ENCODE data around the gene PI16.

The PI16 gene

GRCh38 chr6:36955671-36956445 lies 1.3 kb downstream of the PI16 start:
- DNase-seq (ENCODE audit: low spot score in 2 of 2), result no peak
- Mint-ChIP-seq H3K27me3 (no peaks in the 10 kb centered on the region), H3K4me1 (peaks cover 14% of the 10 kb centered on the region), H3K9me3 (no peaks in the 10 kb centered on the region), H3K27ac (no peak overlapping the region), H3K4me3 (no peak overlapping the region), H3K36me3 (no peaks in the 10 kb centered on the region)
- ATAC-seq (ENCODE audit: low read depth), result no peak

- no peaks in the 10 kb centered on the region for H3K36me3 Mint-ChIP-seq
- H3K4me1 Mint-ChIP-seq, result peaks cover 14% of the 10 kb centered on the region
- no peak overlapping the region for H3K4me3 Mint-ChIP-seq
- ATAC-seq (ENCODE audit: low read depth) (no peak), DNase-seq (ENCODE audit: low spot score in 2 of 2) (no peak)
- no peaks in the 10 kb centered on the region for H3K9me3 Mint-ChIP-seq
- no peak overlapping the region for H3K27ac Mint-ChIP-seq
- H3K27me3 Mint-ChIP-seq, result no peaks in the 10 kb centered on the region
Observed at GRCh38 chr6:36956446-36956820, 1.9 kb downstream of the PI16 start.

- no peaks in the 10 kb centered on the region for H3K36me3 Mint-ChIP-seq
- no peak overlapping the region for H3K4me3 Mint-ChIP-seq
- no peaks in the 10 kb centered on the region for H3K27me3 Mint-ChIP-seq
- DNase-seq (ENCODE audit: low spot score in 2 of 2) (no peak), ATAC-seq (ENCODE audit: low read depth) (no peak)
- no peaks in the 10 kb centered on the region for H3K9me3 Mint-ChIP-seq
- H3K27ac Mint-ChIP-seq, result no peak overlapping the region
- H3K4me1 Mint-ChIP-seq, result peaks cover 16% of the 10 kb centered on the region
Observed at GRCh38 chr6:36957773-36958271, 3.3 kb downstream of the PI16 start.

DNA sequence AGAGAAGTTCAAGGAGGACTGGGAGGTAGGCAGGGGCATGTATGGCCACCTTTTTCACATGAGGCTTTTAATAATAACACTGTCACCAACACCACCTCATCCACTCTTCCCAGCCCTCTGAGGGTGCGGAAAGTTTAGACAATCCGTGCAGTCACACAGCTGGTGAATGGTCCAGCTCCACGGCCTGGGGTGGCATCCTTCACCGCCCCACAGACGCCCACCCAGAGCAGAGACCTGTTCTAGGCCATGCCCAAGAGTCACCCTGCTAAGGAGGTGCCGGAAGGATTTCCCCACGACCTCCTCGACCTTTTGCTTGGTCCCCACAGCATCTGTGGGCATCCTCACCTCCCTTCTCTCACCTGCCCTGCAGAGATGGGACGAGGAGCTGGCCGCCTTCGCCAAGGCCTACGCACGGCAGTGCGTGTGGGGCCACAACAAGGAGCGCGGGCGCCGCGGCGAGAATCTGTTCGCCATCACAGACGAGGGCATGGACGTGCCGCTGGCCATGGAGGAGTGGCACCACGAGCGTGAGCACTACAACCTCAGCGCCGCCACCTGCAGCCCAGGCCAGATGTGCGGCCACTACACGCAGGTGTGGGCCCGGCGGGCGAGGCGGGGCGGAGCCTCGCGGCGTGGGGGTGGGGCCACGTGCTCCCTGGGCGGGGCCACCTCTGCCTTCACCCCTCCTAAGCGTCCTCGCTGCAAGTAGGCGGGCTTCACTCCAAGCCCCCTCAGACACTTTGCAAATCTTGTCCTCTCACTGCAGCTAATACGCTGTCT lies 4.4 kb downstream of the PI16 start:
- no peak overlapping the region for H3K27ac Mint-ChIP-seq

DNA sequence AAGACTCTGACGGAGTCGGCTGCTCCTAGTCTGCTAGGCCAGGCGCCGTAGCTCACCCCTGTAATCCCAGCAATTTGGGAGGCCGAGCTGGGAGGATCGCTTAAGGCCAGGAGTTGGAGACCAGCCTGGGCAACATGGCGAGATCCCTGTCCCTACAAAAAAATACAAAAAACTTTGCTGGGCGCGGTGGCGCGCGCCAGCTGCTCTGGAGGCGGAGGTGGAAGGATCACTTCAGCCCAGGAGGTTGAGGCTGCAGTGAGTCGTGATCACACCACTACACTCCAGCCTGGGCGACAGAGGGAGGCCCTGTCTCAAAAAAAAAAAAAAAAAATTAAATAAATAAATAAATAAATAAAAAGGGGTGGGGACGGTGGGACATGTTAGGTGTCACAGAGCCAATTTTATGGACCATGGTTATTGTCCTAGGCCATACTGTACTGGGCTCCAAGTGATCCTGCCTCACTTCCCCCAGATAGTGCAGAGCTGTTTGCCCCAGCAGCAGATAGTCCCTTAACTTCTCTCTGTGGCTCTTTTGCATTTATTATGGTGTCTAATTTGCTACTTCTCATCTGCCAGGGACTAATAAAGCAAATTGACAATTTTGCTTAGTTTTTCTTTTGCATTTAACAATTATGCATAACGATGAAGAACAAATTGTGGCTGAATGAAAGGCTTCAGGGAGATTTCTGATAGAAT lies 5.2 kb downstream of the PI16 start:
- Mint-ChIP-seq H3K9me3 (no peaks in the 10 kb centered on the region), H3K4me1 (peaks cover 27% of the 10 kb centered on the region), H3K27ac (no peak overlapping the region), H3K36me3 (no peaks in the 10 kb centered on the region), H3K4me3 (no peak overlapping the region), H3K27me3 (no peaks in the 10 kb centered on the region)
- ATAC-seq (ENCODE audit: low read depth) (no peak), DNase-seq (ENCODE audit: low spot score in 2 of 2) (no peak)

More for the DNA sequence above, 4.4 kb downstream of the PI16 start:
- ATAC-seq (ENCODE audit: low read depth), result no peak
- Mint-ChIP-seq H3K4me1 (peaks cover 26% of the 10 kb centered on the region), H3K36me3 (no peaks in the 10 kb centered on the region), H3K4me3 (no peak overlapping the region), H3K27me3 (no peaks in the 10 kb centered on the region), H3K9me3 (no peaks in the 10 kb centered on the region)
- DNase-seq (ENCODE audit: low spot score in 2 of 2), result no peak

DNA sequence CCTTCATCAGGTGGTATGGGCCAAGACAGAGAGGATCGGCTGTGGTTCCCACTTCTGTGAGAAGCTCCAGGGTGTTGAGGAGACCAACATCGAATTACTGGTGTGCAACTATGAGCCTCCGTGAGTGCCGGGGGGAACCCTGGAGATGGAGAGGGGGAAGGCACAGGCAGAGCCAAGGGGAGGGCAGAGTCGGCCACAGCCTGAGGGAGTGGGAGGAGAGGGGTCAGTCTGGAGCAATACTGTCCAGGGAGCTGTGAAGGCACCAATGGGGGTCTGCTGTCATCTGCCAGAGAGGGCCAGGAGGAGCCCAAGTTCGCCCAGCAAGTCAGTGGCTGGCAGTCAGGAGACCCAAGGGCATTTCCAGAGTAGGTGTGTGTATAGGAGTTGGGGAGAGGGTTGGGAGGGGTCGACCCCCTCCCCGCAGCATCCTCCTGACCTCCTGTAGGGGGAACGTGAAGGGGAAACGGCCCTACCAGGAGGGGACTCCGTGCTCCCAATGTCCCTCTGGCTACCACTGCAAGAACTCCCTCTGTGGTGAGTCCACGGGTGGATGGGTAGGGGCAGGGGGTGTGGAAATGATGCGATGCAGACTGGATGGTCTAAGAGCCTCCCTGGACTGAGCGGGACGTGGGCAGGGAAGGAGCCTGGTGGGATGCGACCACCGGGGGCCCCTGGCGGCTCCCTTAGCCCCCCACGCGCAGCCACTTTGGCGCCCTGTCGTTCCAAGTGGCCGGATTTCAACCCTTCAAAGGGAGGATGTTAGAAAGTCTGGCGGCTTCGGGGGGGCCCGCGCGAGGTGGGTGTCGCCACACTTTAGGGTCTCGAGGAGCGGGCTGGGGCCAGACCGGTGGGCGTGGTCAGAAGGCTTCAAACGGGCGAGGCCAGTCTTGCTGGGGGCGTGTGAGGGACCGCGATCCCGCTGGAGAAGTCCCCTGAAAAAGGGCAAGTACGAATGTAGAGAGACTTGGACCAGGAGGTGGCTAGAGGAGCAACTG lies 7.2 kb downstream of the PI16 start:
- H3K36me3 Mint-ChIP-seq, result no peaks in the 10 kb centered on the region
- no peak overlapping the region for H3K4me3 Mint-ChIP-seq
- DNase-seq (ENCODE audit: low spot score in 2 of 2) (no peak), ATAC-seq (ENCODE audit: low read depth) (no peak)
- no peaks in the 10 kb centered on the region for H3K9me3 Mint-ChIP-seq
- H3K27ac Mint-ChIP-seq, result no peak overlapping the region
- H3K4me1 Mint-ChIP-seq, result peaks cover 23% of the 10 kb centered on the region
- H3K27me3 Mint-ChIP-seq, result no peaks in the 10 kb centered on the region

GRCh38 chr6:36962874-36963273 lies 8.3 kb downstream of the PI16 start:
- no peaks in the 10 kb centered on the region for H3K27me3 Mint-ChIP-seq
- peak overlapping the region; percentile 78 for H3K27ac Mint-ChIP-seq
- DNase-seq (ENCODE audit: low spot score in 2 of 2) (peak; percentile 80 to 83), ATAC-seq (ENCODE audit: low read depth) (peak; percentile 83)
- peak overlapping the region; percentile 75 for H3K4me3 Mint-ChIP-seq
- H3K4me1 Mint-ChIP-seq, result peaks cover 23% of the 10 kb centered on the region
- no peaks in the 10 kb centered on the region for H3K36me3 Mint-ChIP-seq
- no peaks in the 10 kb centered on the region for H3K9me3 Mint-ChIP-seq

GRCh38 chr6:36963451-36964290 lies 9.1 kb downstream of the PI16 start:
- Mint-ChIP-seq H3K36me3 (peaks cover 5% of the 10 kb centered on the region), H3K4me3 (peak overlapping the region; percentile 75), H3K27me3 (no peaks in the 10 kb centered on the region), H3K4me1 (peaks cover 23% of the 10 kb centered on the region), H3K9me3 (no peaks in the 10 kb centered on the region), H3K27ac (peak overlapping the region; percentile 78)
- peak in 1 of 2 donors; percentile 46 for DNase-seq (ENCODE audit: low spot score in 2 of 2)
- peak; percentile 83 for ATAC-seq (ENCODE audit: low read depth)

DNA sequence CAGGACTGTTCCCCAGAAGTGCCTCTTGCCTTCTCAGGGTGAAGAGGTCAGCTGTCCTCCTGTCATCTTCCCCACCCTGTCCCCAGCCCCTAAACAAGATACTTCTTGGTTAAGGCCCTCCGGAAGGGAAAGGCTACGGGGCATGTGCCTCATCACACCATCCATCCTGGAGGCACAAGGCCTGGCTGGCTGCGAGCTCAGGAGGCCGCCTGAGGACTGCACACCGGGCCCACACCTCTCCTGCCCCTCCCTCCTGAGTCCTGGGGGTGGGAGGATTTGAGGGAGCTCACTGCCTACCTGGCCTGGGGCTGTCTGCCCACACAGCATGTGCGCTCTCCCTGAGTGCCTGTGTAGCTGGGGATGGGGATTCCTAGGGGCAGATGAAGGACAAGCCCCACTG lies 9.8 kb downstream of the PI16 start:
- ATAC-seq (ENCODE audit: low read depth) (no peak), DNase-seq (ENCODE audit: low spot score in 2 of 2) (no peak)
- Mint-ChIP-seq H3K27me3 (no peaks in the 10 kb centered on the region), H3K4me1 (peaks cover 23% of the 10 kb centered on the region), H3K27ac (peak overlapping the region; percentile 78), H3K36me3 (peaks cover 10% of the 10 kb centered on the region), H3K9me3 (no peaks in the 10 kb centered on the region), H3K4me3 (no peak overlapping the region)

DNA sequence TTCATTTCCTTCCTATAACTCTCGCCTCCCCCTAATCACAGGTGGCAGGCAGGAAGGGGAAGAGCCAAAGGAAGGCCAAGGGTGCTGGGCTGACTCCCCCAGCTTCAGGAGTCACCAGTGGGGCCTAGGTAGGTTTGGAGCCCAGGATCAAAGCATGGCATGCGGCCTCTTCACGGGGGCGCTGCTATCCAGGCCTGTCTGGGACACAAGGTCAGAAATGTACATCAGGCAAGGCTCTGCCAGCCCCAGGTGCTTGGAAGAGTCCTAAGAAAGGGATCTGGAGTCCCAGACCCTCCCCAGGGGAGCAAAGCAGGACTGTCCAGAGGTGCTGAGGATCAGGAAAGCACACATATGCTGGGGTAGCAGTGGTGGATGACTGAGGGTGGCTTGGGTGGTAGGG lies 10.4 kb downstream of the PI16 start:
- no peaks in the 10 kb centered on the region for H3K27me3 Mint-ChIP-seq
- peaks cover 10% of the 10 kb centered on the region for H3K36me3 Mint-ChIP-seq
- H3K9me3 Mint-ChIP-seq, result no peaks in the 10 kb centered on the region
- DNase-seq (ENCODE audit: low spot score in 2 of 2), result no peak
- H3K27ac Mint-ChIP-seq, result peak overlapping the region; percentile 78
- H3K4me3 Mint-ChIP-seq, result no peak overlapping the region
- ATAC-seq (ENCODE audit: low read depth), result no peak
- H3K4me1 Mint-ChIP-seq, result peaks cover 23% of the 10 kb centered on the region

GRCh38 chr6:36967301-36967700 lies 12.8 kb downstream of the PI16 start:
- DNase-seq (ENCODE audit: low spot score in 2 of 2) (no peak), ATAC-seq (ENCODE audit: low read depth) (no peak)
- Mint-ChIP-seq H3K36me3 (peaks cover 12% of the 10 kb centered on the region), H3K4me3 (no peak overlapping the region), H3K27me3 (no peaks in the 10 kb centered on the region), H3K9me3 (no peaks in the 10 kb centered on the region), H3K27ac (no peak overlapping the region), H3K4me1 (peaks cover 23% of the 10 kb centered on the region)

DNA sequence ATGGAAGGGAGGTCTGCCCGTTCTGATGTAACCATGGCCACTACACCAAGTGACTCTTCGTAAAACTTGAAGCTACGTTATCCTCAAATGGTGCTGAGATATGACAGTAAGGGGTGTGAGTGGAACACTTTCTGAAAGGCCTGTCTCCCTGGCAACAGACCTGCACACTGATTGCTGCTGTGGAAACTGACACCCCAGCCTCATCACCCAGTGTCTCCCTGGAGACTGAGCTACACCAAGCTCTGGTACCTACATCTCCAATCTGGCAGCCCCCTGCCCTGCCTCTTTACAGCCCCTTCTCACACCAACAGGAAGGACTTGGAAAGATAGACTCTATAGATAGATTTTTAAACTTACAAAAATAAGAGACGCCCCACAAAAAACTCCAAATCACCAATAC lies 13.2 kb downstream of the PI16 start:
- ATAC-seq (ENCODE audit: low read depth) (no peak), DNase-seq (ENCODE audit: low spot score in 2 of 2) (no peak)
- Mint-ChIP-seq H3K9me3 (no peaks in the 10 kb centered on the region), H3K27ac (no peak overlapping the region), H3K27me3 (no peaks in the 10 kb centered on the region), H3K36me3 (peaks cover 14% of the 10 kb centered on the region), H3K4me1 (peaks cover 22% of the 10 kb centered on the region), H3K4me3 (no peak overlapping the region)
